Stimulated activated naive CD8-positive, alpha-beta T cell treated with anti-CD3 and anti-CD28 coated beads, Interleukin-15, amount 100 ng/mL, for 72 hours (primary cell): ENCODE data around the gene DDX49.

Experiments
- ATAC-seq: fragments of 150-1000 bp; cut with Tn5 transposase; 2 replicates; pipeline ENCODE4 v1.10.0; 2021; ENCODE audit warnings: mild to moderate bottlenecking, moderate library complexity
- DNase-seq, 2 donors: peaks; one replicate each; pipeline ENCODE4 v3.0.0; 2021 to 2022
- H3K27ac Mint-ChIP-seq, 2 donors: one replicate each; pipeline ENCODE4 v1.8.0; 2022; ENCODE audit warnings: mild to moderate bottlenecking in 2 of 2, mixed read lengths in 2 of 2, moderate library complexity in 2 of 2
- H3K27me3 Mint-ChIP-seq: one replicate; pipeline ENCODE4 v1.8.0; 2022; ENCODE audit warnings: mixed read lengths
- H3K4me1 Mint-ChIP-seq: one replicate; pipeline ENCODE4 v1.8.0; 2022; ENCODE audit warnings: mild to moderate bottlenecking, mixed read lengths
- H3K4me3 Mint-ChIP-seq, 2 donors: one replicate each; pipeline ENCODE4 v1.8.0; 2022; ENCODE audit warnings: mild to moderate bottlenecking in 2 of 2, mixed read lengths in 2 of 2, moderate library complexity in 1 of 2
- H3K9me3 Mint-ChIP-seq, 2 donors: one replicate each; pipeline ENCODE4 v1.8.0; 2022; ENCODE audit warnings: mixed read lengths in 2 of 2

DDX49 gene

GRCh38 chr19:18966307-18966706, 46.8 kb downstream of the DDX49 start:
- DNase-seq (no peak), ATAC-seq (no peak)
- H3K4me3 Mint-ChIP-seq, result no peak overlapping the region
- peaks cover 27% of the 10 kb centered on the region for H3K27me3 Mint-ChIP-seq
- peaks cover 11% of the 10 kb centered on the region for H3K4me1 Mint-ChIP-seq
- no peak overlapping the region for H3K27ac Mint-ChIP-seq
- no peaks in the 10 kb centered on the region for H3K9me3 Mint-ChIP-seq

DNA sequence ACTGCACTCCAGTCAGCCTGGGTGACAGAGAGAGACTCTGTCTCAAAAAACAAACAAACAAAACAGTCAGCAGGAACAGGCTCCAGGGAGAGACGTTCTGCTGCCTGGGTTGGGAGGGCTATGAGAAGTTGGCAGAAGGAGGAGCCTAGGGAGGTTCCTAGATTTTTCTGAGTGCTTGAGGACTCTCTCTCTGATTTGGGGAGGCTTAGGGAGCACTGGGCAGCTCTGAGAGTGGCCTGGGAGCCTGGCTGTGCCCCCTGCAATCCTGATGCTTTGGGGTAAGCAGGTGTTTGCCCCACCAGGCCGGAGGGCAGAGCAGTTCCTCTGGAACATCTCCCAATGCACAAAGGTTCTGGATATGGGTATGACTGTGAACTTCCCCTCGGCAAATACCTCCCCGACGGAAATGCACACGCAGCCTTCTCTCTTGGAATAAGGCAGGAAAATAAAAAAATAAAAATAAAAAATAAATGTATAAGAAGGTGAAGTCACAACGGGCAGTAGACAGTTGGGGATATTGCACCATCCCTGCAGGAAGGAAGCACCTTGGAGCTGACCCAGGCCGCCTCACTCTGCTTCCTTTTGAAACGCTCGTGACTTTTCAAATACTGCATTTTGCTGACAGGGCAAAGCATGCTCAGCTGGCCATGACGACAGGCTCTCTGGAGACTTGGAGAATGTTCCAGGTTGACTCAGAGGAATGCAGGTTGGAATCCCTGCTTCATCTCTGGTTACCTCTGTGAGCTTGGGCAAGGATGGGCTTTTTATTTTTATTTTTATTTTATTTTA, 48.0 kb downstream of the DDX49 start:
- H3K4me3 Mint-ChIP-seq, result no peak overlapping the region
- H3K27me3 Mint-ChIP-seq, result peaks cover 16% of the 10 kb centered on the region
- ATAC-seq (no peak), DNase-seq (no peak)
- no peaks in the 10 kb centered on the region for H3K4me1 Mint-ChIP-seq
- H3K9me3 Mint-ChIP-seq, result no peaks in the 10 kb centered on the region
- H3K27ac Mint-ChIP-seq, result no peak overlapping the region

DNA sequence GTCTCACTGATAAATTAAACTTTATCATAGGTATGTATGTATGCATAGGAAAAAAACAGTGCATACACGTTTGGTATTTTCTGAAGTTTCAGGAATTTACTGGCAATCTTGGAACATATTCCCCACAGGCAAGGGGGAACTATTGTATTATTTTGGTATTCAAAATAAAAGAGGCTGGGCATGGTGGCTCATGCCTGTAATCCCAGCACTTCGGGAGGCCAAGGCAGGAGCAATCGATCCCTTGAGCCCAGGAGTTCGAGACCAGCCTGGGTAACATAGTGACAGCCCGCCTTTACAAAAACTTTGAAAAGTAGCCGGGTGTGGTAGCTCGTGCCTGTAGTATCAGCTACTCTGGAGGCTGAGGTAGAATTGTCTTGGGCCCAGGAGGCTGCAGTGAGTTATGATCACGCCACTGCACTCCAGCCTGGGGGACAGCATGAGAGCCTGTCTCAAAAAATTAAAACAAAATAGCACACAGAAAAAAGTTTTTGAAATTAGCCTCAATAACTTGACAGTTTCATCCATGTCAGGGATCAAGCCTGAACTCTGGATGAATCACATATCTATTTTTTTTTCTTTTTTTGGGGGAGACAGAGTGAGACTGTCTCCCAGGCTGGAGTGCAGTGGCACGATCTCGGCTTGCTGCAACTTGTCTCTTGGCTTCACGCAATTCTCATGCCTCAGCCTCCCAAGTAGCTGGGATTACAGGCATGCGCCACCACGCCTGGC, 50.6 kb downstream of the DDX49 start:
- ATAC-seq (no peak), DNase-seq (no peak)
- Mint-ChIP-seq H3K27ac (no peak overlapping the region), H3K4me1 (no peaks in the 10 kb centered on the region), H3K9me3 (no peaks in the 10 kb centered on the region), H3K27me3 (peaks cover 23% of the 10 kb centered on the region), H3K4me3 (no peak overlapping the region)

DNA sequence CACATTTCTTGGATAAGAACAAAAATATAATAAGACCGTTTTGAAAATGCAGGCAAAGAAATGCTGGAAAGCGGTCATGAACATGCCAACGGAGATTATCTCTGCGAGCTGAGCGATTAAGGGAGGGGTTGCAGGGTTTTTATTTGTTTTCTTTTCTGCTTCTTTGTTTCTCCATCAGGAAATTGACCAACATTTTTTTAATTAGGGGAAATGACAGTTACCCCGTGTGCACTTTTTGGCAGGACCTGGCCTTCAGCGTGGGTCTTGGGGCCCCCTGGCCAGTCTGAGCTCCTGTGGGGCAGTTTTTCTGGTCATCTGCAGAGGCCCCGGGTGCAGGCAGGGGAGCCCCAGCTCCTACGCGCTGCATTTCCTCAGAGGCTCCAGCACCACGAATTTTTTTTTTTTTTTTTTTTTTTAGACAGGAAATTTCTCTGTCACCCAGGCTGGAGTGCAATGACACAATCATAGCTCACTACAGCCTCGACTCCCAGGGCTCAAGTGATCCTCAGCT, 52.8 kb downstream of the DDX49 start:
- H3K4me1 Mint-ChIP-seq, result no peaks in the 10 kb centered on the region
- H3K4me3 Mint-ChIP-seq, result no peak overlapping the region
- H3K27me3 Mint-ChIP-seq, result peaks cover 20% of the 10 kb centered on the region
- DNase-seq (no peak), ATAC-seq (no peak)
- no peak overlapping the region for H3K27ac Mint-ChIP-seq
- no peaks in the 10 kb centered on the region for H3K9me3 Mint-ChIP-seq

GRCh38 chr19:18972851-18973250, 53.3 kb downstream of the DDX49 start:
- no peak overlapping the region for H3K27ac Mint-ChIP-seq
- no peak for DNase-seq
- no peaks in the 10 kb centered on the region for H3K9me3 Mint-ChIP-seq
- H3K4me1 Mint-ChIP-seq, result no peaks in the 10 kb centered on the region
- peaks cover 16% of the 10 kb centered on the region for H3K27me3 Mint-ChIP-seq
- H3K4me3 Mint-ChIP-seq, result no peak overlapping the region
- no peak for ATAC-seq

DNA sequence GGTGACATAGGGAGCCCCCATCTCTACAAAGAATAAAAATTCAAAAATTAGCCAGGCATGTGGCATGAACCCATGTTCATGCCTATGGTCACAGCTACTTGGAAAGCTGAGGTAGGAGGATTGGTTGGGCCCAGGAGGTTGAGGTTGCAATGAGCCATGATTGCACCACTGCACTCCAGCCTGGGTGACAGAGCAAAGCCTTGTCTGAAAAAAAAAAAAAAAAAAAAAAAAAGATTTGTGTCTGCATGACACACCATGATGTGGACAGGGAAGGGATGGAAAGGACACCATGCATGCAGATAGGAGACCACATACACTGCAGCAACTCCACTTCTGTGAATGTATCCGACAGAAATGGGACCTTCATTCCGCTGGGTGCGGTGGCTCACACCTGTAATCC, 55.5 kb downstream of the DDX49 start:
- no peak for DNase-seq
- Mint-ChIP-seq H3K27me3 (peaks cover 7% of the 10 kb centered on the region), H3K27ac (no peak overlapping the region), H3K9me3 (no peaks in the 10 kb centered on the region), H3K4me3 (no peak overlapping the region), H3K4me1 (no peaks in the 10 kb centered on the region)
- ATAC-seq, result no peak

DNA sequence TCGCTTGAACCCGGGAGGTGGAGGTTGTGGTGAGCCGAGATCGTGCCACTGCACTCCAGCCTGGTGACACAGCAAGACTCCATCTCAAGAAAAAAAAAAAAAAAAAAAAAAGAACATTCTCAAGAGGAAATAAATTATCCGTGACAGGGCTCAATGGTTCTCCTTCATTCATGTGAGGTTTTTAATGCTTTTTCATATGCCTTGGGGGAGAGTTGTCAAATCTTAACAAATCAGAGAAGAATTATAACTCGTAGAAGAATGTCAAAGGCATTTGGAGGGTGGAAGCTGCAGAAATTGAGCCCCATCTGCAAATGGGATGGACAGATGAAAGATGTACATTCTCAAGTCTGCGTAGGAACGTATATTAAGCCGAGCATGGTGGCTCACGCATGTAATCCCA, 56.4 kb downstream of the DDX49 start:
- no peak for DNase-seq
- Mint-ChIP-seq H3K27me3 (peaks cover 7% of the 10 kb centered on the region), H3K27ac (no peak overlapping the region), H3K4me3 (no peak overlapping the region), H3K4me1 (no peaks in the 10 kb centered on the region), H3K9me3 (no peaks in the 10 kb centered on the region)
- ATAC-seq, result no peak
